Measurements from ENCODE around the gene KLF15.
A peak's percentile ranks its signal among the peaks of the same experiment; 100 is the strongest.

Gene KLF15

DNA sequence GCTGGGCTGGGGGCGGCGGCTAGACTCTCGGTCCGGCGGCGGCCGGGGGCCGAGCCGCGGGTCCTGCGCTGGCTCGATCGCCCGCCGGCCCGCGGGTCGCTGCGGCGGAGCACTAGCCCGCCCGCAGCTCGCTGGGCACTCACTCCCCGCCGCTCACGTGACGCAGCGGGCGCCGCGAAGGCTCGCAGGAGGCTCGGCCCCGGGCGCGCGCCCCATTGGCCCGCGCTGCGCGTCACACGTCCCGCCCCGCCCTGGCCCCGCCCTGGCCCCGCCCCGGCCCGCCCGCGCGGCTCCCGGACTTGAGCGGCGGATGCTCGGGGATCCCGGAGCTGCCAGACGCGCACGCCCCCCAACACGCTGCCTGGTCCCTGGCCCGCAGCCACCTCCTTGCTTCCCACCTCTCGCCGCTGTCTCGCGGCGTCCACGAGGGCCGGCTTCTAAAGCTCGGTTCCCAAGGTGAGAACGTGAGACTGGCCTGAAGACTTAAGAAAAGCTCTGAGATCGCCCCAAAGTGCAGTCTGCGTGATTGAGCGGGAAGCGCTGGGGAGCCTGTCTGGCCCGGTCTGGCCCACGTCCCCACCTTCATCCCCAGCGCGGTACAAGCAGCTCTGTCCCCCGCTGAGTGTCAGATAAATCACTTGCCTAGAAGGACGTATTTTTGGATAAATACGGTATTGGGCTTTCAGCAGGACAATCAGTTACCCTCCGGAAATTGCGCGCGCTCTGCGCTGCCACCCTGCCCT lies at the start of gene KLF15:
KLF15 (minus strand) TSS at position 114 of the 743 bp plus-strand sequence. CDS start 4,486 bp downstream, outside the sequence.
- DNase-seq (ENCODE audit: low spot score): peak; percentile 73

DNA sequence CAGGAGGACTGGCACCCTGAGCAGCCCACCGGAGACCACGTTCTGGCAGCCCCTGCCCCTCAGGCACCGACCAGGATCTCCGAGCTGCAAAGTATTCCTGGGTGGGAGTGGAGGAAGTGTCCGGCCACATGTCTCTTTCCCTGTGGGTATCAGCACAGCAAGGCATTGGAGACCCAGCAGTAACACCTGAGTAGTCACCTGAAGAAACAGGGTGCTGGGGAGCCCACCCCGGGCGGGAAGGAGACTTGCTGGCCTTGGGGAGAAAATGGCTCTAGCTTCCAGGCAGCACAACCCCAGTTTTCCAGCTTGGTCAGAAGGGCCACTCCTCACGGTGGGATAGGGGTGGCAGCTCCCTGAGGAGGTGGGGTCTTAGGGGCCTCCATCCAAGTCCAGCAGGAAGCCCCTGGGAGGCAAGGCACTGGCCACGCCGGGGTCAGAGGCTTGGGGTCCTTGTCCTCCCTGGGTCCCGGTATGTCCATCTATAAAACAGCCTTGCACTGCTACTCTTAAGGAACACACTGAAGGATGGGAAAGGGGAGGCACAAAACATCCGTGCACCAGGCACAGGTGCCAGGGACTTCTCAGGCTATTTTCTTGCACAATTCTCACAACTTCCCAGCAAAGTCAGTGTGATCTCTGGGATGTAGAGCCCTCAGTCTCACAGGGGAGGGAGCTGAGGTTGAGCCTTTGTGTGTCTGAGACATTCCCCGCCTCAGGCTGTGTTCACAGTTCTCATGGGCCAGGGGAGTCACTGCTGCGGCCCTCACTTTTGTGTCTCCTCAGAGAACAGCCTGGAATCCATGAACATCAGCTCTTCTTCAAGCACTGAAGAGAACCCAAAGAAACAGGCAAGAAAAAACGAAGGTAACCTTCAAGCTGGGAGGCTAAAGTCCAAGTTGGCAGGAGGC lies 49.4 kb upstream of the KLF15 start:
- DNase-seq (ENCODE audit: low spot score): no peak

DNA sequence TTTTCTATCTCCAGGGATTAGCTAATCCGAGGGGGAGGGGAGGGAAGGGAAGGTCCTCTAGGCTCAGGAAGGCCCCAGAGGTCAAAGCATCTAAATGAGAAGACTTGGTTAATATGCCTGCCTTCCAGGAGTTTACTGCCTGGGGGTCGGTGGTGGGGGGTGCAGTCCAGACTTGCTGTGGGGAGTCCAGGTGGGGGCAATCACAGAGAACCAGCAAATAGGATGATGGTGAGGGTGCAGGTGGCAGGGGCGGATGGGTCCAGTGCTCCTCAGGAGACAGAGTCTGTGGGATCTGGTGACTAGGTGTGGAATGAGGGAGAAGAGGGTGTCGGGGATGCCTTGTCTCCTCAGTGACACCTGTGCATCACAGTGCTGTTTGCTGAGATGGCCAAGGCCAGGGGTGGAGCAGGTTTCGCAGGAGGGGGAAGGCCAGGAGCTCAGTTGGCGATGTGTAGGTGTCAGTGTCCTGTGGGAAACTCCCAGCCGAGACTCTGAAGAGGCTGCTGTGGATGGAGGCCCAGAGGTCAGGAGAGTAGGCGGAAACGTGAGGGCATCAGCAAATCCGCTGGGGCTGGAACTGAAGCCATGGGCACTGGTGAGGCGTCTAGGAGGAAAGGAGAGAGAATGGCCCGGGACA lies 45.6 kb upstream of the KLF15 start:
- no peak for DNase-seq (ENCODE audit: low spot score)

DNA sequence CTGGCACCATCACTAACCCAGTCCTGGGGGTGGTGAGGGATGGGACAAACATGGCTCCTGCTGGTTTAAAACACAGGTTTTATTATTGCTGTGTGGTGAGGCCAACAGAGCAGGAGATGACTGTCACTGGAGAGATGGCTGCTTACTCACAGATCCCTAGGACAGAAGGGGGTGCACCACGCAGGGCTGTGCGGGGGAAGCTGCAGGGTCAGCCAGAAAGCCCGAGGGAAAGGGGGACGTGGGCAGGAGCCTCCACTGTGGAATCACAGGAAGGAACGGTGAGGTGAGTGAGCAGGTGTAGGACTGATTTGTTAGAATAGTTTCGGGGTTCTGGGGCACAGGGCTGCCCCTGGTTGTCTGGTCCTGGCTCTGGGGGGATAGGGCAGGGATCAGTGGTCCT lies 45.0 kb upstream of the KLF15 start:
- no peak for DNase-seq (ENCODE audit: low spot score)

DNA sequence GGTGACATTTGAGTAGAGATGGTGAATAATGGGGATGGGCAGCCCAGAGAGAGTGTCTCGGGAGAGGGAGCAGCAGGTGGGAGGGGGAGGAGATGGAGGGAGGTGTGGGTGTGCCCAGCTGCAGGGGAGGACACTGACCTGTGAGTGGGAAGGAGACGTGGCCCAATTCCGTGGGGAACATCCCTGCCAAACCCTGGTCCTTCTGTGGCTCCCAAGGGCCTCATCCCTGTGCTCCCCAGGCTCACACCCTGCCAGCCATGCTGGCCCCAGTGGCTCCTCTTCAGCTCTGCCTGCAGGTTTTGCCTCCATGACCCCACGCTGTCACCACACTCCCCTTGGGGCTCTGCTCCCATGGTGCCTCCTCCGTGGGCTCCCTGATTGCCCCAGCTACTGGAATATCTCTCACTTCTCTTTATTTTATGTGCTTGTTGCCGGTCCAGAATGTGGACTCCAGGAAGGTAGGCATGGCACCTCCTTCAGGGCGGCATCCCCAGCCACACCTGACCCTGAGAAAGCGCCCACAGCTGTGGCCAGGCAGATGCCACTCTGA lies 44.5 kb upstream of the KLF15 start:
- DNase-seq (ENCODE audit: low spot score): no peak

DNA sequence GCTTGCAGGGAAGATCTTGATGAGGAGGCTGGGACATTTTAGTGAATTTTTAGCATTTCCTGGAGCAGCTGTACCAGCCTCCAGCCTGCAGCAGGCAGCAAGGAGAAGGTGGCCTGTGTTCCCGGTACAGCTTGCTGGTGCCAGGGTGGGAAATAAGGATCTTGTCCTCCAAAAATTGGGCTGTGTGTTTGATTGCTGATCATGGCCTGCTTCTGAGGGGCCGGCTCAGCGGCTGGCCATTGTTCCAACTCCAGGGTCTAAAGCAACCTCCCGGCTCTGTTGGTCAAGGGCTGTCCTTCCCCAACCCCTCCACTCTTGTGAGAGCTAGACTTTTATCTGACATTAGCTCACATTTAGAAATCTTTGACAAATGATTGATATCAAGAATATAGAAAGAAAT lies 42.5 kb upstream of the KLF15 start:
- DNase-seq (ENCODE audit: low spot score): no peak

DNA sequence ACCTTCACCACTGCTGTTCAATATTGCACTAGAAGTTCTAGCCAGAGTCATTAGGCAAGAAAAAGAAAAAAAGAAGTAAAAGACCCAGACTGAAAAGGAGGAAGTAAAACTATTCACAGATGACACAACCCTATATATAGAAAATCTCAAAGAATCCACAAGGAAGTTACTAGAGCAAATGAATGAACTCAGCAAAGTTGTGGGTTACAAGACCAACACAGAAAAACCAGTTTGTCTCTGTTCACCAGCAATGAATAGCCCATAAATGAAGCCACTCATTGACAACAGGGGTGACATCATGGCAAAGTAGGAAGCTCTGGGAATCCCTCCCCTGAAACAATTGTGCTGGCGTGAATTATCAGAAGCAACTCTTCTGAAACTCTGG lies 42.1 kb upstream of the KLF15 start:
- DNase-seq (ENCODE audit: low spot score): peak; percentile 84

DNA sequence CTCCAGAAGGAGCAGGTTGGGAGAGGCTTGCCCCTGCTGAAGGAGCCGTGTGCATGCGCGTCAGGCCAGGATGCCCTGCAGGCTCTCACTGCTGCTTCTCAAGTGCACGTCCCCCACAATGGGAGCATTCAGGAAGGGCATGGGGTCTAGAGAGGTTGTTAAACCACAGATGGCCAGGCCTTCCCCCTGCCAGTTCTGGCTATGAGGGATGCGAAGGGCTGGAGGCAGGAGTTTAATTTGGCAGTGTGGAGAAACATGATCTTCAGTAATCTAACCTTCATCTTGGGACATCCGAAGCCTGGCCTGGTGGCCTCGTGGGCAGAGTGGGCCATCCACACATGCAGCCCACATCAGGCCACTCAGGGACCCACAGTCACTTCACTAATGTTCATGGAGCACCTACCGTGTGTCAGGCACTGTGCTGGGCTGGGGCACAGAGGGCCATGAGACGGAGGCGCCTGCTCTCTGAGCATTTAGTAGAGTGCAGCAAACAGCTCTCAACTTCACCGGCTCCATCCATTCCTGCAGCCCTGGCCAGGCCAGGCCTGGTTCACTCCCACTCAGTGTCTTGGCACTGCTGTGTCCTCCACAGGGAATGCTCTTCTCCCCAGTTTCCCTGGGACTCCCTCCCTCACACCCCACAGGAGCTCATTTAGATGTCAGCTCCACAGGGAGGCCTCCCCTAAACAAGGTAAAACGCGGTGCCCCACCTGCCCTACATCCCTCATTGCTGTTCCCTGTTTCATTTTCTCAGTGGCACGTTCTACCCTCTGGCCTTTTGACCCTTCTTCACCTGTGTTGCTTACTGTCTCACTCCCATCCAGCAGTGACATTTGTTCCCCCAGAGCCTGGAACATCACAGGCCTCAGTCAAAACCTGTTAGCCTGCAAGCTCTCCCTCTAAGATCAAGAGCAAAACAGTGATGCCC lies 41.5 kb upstream of the KLF15 start:
- DNase-seq (ENCODE audit: low spot score): no peak

DNA sequence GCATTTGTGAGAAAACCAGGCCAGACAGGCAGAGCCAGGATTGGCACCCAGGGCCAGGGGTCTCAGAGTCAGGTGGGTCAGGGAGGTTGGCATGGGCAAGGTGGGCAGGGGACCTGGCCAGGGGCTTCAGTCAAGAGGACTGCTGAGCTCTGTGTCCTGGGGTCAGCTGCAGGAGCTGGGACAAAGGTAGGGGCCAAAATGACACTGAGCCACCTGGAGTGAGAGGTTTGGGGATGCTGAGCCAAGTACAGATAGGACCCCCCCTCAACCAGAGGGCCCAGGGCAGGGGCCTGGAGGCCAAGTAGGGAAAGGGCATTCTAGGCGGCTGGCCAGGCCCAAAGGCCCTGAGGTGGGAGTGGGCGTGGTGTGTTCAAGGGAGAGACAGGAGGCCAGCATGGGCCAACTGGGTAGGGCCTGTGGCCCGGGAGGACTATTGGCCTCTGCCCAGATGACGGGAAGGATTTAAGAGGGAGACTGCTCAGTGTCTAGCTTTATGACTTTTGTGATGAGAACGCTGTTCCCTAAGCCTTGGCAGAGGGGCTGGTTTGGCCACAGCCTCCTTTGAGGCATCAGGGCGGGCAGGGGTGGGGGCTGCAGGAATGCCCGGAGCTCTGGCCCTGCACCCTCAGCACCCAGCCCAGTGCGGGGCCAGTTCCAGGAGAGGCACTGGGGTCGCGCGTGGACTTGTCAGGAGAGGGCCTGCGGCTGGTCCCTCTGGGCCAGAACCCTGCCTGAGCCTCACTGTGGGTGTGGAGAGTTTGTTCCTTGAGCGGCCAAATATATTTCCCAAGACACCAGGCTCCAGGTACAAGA lies 40.6 kb upstream of the KLF15 start:
- no peak for DNase-seq (ENCODE audit: low spot score)

DNA sequence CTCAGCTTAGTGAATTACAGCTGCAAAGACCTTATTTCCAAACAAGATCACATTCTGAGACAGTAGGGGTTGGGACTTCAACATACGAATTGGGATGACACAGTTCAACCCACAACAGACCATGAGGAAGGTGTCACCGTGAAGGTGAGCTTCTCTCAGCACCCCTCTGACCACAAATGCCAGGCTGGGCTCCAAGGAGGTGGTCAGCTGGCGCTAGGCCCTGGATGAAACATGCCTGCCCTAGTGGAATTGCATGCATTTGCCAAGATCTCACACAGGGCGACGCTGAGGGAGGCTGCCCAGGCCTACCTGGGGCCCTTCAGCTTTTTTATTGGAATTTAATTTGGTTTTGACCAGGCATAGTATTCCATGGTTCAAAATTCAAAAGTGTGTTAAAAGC lies 39.3 kb upstream of the KLF15 start:
- DNase-seq (ENCODE audit: low spot score): no peak

DNA sequence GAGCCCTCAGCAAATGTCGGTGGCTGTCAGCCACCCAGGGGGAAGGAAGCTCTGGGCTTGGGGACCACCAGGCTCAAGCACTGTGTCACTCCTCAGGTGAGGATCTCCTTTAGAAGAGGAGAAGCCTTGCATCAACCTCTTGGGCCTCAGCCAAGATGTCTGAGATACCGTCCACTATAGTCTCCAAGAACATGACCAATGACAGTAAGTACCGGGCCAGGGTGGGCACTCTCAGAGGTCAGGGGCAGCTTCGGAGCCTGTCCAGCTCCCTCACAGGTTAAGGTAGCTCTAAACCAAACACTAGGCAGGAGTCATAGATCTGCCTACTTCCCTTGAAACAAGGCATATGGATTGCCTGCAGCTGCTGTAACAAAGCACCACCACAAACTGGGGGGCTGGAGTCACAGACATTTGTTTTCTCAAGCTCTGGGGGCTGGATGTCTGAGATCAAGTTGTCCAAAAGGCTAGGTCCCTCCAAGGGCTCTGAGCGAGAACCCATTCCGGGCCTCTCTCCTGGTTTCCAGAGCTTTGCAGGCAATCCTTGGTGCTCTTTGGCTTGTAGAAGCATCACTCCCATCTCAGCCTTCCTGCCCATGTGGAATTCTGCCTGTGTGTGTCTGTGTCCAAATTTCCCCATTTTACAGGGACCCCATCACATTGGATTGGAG lies 38.8 kb upstream of the KLF15 start:
- DNase-seq (ENCODE audit: low spot score): no peak

DNA sequence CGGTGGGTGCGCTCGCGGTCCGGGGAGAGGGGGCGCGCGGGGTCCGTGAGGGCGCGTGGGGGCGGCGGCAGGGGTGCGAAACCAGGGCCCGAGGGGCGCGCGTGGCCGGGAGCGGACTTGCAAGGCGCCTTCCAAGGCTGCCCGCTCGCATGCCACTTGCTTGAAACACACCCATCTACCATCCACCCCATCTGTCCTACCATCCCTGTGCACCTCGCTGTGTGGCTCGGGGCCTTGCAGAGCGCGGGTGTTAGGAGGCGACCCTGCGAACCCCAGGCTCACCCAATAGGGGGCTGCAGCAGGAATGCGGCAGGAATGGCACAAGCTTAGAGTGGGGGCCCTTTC lies 37.7 kb upstream of the KLF15 start:
- no peak for DNase-seq (ENCODE audit: low spot score)

DNA sequence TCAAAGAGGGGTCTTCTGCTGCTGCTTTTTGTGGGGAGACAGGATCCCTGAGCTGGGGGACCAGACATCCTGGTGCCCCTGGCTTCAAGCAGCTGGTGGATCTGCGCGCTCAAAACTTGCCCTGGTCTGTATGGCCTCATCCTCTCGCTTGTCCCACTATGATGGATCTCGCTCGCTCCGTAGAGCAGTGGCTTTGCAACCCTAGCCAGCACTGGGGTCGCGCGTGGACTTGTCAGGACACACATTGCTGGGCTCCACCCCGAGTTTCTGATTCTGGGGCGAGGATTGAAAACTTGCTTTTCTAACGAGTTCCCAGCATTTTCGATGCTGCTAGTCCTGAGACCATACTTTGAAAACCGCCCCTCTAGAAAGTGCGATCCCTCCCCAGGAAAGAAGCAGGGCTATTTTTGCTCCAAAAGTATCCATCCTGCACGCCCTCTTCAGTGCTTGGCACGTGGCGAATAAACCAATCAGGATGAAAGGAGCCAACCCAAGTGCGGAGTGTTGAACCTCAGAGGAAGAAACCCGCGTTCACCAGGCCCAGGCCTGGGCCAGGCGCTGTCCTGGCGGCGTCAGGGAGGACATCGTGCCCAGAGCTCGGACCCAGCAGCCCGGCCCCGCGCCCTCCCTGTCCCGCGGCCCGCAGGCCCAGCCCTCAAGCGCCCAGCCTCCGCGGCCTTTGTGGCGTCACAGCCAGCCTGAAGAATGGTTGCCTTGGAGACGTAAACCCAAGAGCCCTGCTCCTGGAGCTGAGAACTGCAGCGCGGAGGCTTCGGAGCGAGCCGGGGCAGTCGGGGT lies 37.2 kb upstream of the KLF15 start, which contains the start of gene CFAP100:
CFAP100 (plus strand) TSS at position 731 of the 798 bp plus-strand sequence. CDS start 1,092 bp downstream, outside the sequence.
- DNase-seq (ENCODE audit: low spot score): peak; percentile 17

DNA sequence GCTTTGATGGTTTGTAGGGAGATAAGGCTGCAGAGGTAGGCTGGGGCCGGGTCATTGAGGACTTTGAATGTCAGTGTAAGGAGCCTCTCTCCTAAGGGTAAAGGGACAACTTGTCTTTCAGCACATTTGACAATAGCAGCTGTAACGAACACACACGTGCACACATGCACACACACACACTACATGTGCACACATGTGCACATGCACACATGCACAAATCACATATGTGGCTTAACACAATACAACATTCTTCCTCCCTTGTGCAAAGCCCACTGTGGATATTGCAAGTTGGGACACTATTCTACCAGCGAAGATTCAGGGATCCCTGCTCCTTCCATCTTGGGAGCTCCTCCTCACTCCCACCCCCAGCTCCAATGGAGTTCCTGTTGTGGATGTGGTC lies 36.4 kb upstream of the KLF15 start:
- DNase-seq (ENCODE audit: low spot score): no peak

DNA sequence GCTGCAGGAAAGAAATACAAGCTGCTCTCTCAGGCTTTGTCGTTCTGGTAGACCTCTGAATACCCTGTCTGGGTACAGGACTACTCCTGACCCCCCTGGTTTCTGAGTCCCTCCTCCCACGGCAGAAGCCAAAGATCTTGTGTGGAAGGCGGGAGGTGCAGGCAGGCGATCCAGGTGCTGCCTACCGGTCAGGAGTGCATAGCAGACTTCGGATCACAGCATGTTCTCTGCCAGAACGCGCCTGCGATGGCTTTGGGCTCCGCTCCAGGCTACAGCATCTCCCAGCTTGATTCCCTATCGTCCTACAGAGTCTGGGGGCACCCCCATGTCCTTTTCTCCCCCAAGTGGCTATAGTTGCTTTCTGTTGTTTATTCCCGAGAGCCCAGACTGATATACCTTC lies 35.0 kb upstream of the KLF15 start:
- DNase-seq (ENCODE audit: low spot score): no peak

DNA sequence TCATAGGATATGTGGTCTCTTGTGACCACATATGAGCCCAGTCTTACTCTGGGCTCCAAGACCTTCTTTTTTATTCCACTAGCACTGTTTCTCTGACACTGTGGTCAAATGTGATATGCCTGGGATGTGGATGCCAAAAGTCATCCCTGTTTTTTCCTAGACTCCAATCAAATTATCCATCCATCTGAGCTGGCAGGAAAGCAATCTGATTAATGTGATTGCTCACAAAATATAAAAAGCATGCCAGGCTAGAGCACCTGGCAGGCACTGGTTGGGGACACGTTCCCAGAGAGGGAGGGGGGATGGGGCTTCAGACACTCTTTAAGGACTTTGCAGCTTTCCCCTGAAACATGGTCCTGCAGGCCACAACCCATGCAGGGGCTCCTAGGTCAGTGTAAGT lies 34.4 kb upstream of the KLF15 start:
- DNase-seq (ENCODE audit: low spot score): no peak

DNA sequence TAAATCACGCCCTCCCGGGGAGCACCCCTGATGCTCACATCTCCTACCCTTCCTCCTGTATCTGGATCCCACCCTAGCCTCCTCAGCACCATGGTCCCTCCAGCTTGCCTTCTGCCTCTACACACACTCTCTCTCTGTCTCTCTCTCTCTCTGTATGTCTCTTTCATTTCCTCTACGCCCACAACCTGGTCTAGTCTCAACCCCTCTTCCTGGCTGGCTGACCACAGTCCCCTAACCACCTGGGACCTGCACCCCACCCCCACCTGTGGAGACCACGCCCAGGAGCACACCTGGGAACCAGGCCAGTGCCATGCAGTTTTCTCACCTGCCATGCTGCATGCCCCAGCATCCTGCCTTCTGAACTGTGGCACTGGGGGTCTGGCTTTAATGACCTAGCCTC lies 33.5 kb upstream of the KLF15 start:
- DNase-seq (ENCODE audit: low spot score): no peak

DNA sequence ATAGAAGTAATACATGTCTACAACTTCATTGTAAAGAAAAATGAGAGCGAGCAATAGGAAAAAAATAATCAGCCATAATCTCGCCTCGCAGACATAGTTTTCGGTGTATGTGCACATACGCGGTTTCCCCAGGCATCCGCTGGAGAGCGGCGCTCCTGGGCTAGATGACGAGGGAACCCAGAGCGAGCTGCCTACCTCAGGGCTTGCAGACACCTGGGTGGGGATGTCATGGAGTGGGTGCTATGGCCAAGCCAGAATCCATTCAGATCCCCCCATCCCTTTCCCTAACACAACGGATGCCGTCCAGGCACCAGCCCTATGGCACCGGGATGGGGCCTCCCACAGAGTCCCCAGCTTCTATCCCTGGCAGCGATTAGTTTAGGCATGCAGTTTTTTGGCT lies 33.0 kb upstream of the KLF15 start:
- no peak for DNase-seq (ENCODE audit: low spot score)

DNA sequence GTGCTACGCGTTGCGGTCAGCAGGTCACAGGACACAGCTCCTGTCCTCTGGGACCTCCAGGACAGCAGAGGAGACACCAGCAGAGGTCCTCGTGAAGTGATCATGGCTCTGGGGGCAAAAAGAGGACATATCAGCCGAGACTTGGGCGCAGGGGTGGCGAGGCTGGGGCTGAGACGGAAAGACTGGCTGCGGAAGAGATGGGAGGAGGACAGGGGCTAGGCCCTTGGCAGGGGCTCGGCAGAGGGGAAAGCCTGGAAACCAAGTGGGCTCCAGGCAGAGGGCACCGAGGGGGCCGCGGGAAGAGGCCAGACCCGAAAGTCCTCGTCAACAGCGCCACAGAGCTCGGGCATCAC lies 32.6 kb upstream of the KLF15 start:
- no peak for DNase-seq (ENCODE audit: low spot score)

Measured in kidney tubule cell (primary cell).